Fibroblast of peridontal ligament (primary cell): Measurements from ENCODE around the gene FHL1.
"Not testable (repeated sequence)": the region's sequence is repeated elsewhere in the genome, so short reads cannot be mapped to it uniquely, and the experiment has no call there.

Experiments used
- DNase-seq: peaks from one replicate; pipeline ENCODE4 v3.0.0-alpha.2; 2010; ENCODE audit errors: extremely low read depth

FHL1 gene

DNA sequence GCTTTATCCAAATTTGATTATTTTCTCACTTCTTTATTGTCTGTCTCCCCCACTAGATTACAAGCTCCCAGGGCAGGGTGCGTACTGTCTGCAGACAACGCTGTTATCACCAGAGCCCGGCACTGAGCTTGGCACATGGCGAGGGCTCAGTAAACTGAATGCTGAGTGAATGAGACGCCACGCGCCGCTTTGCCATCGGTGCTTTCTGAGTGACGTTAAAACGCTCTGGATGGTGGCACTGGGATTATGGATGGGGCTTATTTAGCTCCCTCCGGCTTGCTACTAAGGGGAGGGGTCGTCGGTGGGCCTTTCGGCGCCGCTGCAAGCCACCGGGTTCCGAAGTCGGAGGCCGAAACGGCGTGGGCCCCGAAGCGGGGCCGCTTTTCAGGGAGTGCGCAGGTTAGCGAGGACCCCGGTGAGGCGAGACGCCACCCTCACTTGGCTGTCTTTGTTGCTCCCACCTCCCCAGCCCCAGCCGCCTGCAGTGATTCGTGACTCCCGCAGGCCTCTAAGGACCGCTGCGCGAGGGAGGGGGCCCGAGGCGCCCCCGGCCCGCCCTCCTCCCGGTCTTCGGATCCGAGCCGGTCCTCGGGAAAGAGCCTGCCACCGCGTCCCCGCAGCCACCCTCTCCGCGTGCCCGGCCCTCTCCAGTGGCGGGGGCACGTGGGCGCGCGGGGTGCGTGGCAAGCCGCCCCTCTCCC is 569 bp upstream of the FHL1 start:
- no peak for DNase-seq

DNA sequence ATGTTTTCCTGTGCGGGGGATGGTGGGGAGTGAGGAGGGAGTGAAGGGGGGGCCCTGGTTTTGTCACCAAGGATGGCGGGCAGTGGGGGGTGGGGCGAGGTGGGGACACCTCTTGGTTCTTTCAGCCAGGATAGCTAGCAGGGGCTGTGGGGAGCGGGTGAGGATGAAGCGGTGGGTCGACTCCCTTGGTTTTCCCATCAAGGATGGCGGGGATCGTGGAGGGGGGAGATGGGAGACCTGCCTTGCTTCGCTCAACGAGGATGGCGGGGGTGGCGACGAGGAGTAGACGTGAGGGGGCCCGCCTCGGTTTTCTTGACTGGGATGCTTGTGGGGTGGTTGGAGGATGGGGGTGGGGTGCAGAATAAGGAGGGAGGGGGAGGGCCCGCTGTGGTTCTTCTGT is 643 bp downstream of the FHL1 start:
- no peak for DNase-seq

DNA sequence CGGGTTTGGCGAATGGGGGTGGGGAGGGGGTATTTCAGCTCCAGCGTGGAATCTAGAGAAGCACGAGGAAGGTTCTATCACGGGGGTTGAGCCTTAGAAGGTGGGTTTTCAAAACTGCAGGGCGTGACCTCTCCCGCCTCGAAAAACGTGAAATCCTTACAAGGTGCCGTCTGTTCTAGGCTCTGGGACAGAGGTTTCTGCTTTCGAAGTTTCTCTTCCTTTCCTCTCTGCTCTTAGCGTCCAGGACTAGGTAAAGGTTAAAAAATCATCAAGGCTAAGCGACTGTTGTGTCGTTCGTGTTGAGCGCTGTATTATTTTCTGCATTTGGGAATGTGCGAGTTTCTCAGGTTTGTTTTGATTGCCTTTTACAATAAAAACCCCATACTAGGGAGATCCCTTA is 1.1 kb downstream of the FHL1 start:
- DNase-seq = no peak

DNA sequence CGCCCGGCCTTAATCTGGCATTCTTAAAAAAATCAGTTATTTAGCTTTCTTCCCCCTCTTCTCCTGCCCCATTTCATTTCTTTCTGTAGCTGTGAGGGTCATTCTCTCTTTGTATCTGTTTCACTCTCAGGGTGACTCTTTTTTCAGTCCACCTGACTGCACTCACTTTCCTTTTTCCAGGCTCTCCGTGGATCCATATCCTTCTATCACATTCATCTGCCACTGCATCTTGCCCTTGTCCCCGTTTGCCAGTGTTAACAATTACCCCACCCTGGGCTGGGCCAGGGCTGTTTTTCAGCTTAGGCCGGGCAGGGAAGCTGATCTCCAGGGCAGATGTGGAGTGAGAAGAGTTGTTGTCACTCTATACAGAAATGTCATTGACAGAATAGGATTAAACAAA is 7.7 kb downstream of the FHL1 start:
- no peak for DNase-seq

DNA sequence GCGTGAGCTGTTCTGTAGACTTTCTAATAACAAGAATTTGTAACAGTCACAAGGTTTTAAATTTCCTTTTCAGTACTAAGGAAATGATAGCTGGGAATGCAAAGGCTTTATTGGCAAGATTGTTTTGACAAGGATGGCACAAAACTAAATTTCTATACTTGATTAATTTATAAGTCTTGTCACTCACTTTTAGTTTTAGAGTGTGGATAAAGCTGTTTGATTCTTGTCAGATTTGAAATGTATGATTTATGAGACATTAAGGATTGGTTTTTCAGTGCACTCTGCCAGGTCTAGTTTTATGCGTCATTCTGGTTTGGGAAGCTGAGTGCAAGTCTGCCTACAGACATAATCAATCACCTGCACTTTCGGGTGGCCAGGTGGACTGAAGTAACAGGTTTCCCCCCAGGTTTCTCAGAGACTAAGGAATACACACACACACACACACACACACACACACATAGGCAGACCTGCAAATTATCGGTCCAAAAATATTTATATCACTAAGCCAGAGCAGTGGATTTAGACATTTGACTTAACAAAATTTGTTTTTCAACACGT is 9.3 kb downstream of the FHL1 start:
- no peak for DNase-seq

DNA sequence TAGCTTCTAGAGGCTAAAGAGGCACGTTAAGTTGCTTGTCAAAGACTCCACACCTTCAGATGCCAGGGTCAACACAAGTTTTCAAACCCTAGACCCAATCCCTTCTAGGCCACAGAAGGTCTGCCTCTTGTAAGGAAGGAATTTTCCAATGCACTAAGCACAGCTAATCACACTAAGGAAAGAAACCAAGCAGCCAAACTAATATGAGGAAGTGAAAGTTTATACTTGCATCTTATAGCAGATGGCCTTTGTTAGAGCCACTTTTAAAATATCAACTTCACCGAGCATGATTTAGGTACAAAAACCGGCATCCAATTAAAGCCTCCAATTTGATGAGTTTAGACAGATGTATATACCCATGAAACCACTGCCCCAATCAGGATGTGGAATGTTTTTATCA is 9.9 kb downstream of the FHL1 start:
- no peak for DNase-seq

DNA sequence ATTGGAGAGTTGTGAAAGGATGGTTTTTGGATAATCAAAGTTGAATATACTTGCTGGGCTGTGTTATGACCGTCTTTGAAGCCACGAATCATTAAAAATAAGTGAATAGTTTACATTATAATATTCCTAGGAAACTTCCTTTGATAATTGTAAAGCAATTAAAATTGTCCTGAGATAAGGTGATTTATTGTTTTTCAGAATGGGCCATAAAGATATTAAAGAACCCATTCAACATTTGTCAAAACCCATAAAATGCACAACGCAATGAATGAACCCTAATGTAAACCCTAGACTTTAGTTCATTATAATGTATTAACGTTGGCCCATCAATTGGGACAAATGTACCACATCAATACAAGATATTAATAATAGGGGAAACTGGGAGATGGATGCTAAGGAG is 11.4 kb downstream of the FHL1 start:
- no peak for DNase-seq

DNA sequence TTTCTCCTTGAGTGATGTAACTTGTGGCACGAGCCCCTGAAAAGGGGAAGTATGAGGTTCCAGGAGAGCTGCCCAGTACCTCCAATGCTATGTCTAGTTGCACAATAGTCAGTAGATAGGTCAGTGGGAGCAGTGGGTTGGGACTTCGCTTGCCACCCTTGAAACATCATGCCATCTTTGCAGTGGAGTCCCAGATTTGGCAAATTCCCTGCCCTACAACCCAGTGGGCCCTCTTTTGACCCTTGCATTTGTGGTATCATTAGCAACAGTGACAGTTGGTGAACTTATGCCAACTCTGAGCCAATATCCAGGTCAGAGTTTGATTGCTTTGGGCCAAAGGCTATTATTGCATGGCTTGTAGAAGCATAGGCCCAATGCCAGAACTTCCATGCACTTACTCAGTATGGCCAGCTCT is 12.3 kb downstream of the FHL1 start:
- DNase-seq = no peak

DNA sequence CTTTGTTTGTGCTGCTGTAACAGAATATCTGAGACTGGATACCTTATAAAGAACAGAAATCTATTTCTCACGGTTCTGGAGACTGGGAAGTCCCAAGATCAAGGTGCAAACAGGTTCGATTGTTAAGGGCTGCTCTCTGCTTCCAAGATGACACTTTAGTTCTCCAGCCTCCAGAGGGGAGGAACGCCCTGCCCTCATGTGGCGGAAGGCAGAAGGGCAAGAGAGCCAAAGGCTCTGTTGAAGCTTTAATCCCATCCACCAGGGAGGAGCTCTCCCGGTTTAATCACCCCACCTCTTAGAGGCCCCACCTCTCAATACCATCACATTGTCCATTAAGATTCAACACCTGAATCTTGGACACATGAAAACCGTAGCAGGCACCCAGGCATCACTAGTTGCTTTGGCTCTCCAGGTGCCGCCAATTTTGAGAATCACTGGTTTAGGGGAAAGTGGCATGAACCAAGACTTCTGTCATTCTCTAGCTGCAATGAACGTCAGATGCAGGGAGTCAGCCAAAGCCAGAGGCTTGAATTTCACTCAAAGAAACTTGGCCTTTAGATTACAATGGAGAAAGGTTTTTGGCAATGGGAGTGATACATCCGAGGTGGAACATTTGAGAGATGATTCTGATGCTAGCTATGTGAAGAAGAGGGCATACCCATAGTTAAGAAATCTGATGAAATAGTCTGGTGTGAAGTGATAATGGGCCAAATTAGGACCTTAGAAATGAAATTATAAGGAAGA is 15.7 kb downstream of the FHL1 start:
- peak; percentile 47 for DNase-seq

DNA sequence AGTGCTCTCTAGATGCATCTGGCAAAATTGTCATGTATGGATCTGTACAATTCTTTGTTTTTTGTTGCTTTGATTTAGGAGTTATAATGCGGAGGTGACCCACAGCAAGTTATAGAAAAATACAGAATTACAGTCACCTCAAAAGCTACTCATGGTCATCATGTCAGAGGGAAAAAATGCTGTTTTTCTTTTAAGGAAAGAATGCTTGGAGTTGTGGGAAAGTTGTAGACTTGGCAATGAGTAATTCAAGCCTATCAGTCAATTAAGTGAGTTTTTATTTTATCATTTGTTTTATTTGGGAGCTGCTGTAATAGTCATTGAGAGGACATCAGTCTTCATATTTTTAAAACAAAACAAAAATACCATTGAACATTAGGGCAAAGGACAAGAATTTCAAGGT is 16.4 kb downstream of the FHL1 start:
- no peak for DNase-seq

DNA sequence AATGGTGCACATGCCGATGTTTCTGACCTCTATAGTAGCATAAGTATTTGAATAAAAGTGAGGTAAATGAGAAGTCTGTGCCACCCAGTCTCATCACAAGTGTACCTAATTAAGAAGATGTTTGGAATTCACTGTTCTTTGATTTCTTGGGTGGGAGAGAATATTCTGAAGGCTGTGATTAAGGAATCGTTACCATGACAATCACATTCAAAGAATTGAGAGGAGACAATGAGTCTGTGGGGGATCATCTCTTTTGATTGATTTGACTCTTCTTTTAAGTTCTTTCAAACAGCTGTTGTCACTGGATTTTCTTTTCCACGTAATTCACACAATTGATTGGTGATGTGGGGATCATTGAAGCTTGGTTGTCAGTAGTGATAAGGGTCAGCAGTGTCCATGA is 18.1 kb downstream of the FHL1 start:
- no peak for DNase-seq

DNA sequence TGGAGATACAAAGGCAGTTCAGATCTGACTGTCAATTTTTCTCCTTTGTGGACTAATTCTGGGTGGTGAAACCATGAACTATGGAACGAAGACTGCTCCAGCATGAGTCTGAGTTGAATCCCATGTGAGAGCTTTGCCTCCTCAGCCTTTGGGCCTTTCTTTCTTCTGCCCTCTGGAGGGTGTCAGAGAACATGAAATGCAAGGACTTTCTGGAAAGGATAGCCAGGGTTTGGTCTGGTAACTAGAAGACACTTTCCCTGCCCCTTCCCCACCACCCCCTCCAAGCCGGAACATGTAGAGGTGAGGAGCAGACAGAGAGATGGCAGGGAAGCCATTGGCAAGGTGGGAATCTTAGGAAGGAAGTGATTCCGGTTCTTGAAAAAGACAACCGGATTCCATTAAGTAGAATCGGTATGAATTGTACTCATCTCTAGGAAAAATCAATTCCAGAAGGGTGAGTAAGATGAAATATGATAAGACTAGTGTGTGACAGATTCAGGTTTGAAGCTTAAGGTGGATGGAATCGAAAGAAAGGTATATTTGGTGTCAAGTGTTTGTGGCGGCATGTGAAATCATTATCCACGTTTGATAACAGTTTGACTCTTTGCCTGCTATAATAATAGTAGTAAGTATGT is 19.0 kb downstream of the FHL1 start:
- DNase-seq = peak; percentile 65

DNA sequence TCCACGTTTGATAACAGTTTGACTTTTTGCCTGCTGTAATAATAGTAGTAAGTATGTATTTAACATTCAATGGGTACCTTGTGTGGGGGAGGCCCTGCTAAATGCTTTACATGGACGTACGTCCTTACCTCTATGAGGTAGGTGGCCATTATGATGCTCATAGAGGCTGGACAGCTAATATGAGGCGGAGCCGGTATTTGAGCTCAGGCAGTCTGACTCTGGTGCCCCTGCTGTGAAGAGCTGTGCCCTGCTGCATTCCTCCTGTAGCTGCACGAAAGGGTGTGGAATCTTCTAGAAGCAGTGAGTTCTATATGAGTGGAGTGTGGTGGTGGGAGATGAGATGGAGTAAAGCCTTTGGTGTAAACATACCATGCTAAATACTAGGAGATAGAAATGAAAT is 20.7 kb downstream of the FHL1 start:
- DNase-seq = not testable (repeated sequence)

DNA sequence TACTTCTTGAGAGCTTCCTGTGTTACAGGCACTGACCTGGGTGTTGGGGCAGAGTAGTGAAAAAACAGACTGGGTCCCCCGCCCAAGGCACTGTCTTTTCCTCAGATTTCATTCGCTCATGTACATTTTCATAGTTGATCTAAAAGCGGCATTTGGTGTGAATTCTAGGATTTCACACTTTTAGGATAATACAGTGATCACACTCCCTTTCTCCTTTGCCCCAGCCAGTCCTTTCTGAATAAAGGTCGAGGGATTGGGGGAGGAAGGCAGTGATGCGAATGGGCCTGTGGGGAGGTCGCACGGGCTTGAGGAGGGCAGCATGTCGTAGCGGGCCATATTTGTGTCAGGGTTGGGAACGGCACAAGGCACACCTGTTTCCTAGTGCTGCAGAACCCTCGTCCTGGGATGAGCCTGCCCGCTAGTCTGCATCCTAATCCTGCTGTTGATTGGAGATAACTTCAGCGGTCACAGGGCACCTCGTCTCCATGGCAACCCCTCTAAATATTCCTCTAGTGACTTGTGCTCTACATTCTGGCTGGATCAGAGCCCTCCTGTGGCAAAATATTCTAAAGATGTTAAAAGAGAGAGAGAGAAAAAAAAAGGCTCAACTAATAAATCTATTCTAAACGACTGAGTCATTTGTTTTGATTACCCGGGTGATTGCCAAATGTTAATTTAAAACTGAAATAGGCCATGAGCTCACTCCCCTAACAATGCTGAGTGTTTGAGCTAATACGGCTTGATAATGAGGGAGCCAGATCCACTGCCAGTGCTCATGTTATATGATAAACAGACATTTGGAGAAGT is 21.8 kb downstream of the FHL1 start:
- peak; percentile 98 for DNase-seq

DNA sequence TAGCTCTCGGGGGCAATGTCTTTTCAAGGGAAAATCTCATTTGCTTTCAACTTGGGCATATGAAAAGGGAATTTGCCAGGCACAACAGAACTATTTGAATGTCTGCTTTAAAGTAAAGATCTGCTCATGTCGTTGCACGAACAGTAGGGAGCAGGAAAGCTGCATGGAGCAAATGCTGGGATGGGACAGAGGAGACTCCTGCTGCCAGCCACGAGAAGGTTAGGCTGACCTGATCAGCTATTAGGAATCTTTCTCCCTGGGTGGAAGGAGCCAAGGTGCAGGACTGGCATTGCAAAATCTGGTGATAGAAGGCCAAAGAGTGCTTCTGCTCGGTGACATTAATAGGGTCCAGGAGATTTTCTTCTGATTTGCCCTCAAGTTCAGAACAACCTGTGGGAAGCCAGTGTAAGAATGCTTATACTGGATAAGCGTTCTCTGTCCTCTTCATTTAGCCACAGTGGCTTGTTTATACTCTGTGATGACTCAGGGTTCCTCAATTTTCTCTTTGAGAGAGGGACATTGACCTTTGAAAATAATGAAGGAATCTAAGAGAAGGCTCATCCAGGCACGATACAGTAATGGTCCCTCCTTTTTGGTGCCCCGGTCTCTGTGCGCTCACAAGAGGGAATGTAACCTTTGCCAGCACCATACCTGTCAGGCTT is 22.9 kb downstream of the FHL1 start:
- no peak for DNase-seq

DNA sequence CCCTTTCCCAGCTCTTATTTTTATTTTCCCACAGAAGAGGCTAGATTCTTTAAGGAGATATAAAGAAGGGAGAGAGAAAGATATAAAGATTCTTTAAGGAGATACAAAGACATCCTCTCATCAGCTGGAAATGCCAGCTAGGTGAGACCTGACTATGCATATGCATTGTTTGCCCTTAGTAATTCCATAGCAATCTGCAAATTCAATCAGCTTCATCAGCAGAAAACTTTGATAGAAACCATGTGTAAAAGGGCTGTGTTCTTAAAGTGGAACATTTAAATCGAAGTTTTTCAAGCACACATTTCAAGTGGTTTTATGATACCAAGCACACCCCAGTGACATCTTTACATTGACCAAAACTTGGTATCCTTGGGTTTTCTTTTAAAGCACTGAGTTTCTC is 24.1 kb downstream of the FHL1 start:
- no peak for DNase-seq

DNA sequence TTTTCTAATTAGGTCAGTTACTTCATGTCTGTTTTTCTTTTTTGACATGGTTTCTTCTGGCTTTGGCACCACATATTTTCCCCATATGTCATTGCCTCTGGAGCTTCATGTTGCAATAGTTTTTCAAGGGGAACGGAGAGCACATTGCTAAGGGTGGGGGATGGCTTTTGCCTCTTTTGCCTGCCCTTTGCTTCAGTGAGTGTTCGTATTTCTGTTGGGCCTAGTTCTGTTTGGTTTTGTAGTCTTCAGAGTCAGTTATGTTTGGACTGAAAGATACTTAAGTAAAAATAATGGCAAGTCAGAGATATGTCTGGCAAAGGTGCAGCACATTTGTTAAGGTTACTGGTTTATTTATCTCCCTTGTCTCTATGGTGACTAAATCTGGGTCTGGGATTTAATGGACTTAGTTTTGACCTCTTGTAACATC is 29.1 kb downstream of the FHL1 start:
- DNase-seq = peak; percentile 95

DNA sequence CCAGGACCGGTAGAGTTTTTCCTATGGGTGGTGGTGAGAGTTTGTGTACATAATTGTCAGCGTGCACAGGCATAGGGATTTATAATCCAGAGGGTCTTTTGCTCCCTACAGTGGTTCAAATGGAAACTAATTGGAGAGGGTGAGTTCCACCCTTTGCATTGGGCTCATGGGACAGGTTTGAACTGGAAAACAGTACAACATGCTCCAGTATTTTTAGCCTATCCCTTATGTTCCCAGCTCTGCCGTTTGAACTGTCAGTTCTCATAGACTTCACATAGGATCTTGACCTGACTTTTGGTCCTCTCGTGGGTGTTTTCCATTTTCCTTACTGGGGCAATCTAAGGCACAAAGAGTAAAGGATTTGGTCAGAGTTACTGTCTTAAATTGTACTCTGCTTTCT is 31.8 kb downstream of the FHL1 start:
- DNase-seq = no peak

DNA sequence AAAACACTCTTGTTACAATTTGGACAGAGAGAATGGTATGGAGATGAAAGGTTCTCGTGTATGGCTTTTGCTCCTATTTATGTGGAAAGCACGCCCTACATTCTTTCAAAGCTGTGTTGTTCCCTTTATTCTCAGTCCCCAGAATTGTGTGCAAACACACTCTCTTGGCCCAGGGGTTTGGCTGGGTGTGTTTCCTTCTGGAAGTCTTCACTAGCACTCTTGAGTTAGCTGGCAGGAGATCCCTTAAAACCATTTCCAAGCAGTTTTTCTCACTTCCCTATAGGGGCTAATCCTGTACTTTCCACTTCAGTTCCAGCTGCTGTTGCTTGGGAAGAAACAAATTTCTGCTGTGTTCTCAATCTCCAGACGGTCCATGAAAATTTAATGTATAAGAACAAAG is 35.1 kb downstream of the FHL1 start:
- DNase-seq = no peak

DNA sequence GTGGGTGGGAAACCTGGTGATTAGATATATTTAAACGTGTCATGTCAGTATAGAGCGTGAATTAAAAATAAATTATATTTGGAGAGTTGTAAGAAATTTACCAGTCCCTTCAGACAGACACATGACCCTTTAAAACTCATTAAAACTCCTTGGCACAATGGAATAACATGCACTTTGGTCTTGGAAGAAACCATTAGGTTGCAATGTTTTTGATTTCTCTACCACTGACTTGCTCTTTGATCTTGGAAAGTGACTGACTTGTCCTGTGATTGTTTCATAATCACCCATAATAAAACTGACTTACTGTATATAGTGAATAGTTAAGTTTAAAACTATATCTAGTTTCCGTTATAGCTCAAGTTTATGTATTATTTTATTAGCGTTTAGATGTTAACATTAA is 35.8 kb downstream of the FHL1 start:
- no peak for DNase-seq

DNA sequence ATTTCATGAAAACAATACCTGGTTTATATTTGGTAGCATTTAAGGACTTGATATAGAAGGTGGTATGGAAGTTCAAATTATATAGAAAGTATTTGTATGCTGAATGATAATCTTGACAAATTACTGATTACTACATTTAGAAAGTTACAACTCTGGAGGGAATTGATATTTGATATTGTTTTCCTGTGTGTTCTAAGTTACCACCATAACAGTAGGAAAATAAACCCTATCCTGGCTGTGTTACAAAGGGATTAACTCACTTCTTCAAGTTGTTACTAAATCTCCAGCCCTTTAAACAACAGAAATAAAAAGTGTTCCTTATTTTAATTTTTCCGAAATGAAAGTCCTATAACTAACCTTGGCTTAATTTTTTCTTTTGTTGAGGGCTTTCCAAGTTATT is 36.6 kb downstream of the FHL1 start:
- peak; percentile 80 for DNase-seq
